ENCODE measurements around the gene PHLPP1.

GRCh38 chr18:62807396-62807795, 92.1 kb downstream of the PHLPP1 start:
- TF ChIP-seq, protein P1, sequence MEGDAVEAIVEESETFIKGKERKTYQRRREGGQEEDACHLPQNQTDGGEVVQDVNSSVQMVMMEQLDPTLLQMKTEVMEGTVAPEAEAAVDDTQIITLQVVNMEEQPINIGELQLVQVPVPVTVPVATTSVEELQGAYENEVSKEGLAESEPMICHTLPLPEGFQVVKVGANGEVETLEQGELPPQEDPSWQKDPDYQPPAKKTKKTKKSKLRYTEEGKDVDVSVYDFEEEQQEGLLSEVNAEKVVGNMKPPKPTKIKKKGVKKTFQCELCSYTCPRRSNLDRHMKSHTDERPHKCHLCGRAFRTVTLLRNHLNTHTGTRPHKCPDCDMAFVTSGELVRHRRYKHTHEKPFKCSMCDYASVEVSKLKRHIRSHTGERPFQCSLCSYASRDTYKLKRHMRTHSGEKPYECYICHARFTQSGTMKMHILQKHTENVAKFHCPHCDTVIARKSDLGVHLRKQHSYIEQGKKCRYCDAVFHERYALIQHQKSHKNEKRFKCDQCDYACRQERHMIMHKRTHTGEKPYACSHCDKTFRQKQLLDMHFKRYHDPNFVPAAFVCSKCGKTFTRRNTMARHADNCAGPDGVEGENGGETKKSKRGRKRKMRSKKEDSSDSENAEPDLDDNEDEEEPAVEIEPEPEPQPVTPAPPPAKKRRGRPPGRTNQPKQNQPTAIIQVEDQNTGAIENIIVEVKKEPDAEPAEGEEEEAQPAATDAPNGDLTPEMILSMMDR (IDR thresholded peaks at IDR 0.05): no peak
- TF ChIP-seq POLR2A (IDR thresholded peaks at IDR 0.05): no peak
